Nephron progenitor cell (in vitro differentiated cells): ENCODE data around the gene ACBD6.

Source experiments
- DNase-seq: peaks from one replicate; pipeline ENCODE4 v3.0.0; 2021
- H3K27ac Mint-ChIP-seq: 2 replicates; pipeline ENCODE4 v1.8.0; 2021; ENCODE audit warnings: mild to moderate bottlenecking, moderate library complexity, mixed read lengths
- H3K27me3 Mint-ChIP-seq: 2 replicates; pipeline ENCODE4 v1.8.0; 2021; ENCODE audit warnings: mild to moderate bottlenecking, low read depth, mixed read lengths; ENCODE audit not compliant: poor library complexity
- H3K36me3 Mint-ChIP-seq: 2 replicates; pipeline ENCODE4 v1.8.0; 2021; ENCODE audit warnings: low read depth, mixed read lengths
- H3K4me1 Mint-ChIP-seq: 2 replicates; pipeline ENCODE4 v1.8.0; 2021; ENCODE audit warnings: mixed read lengths
- H3K4me3 Mint-ChIP-seq: 2 replicates; pipeline ENCODE4 v1.8.0; 2021; ENCODE audit warnings: mild to moderate bottlenecking, moderate library complexity, mixed read lengths
- H3K9me3 Mint-ChIP-seq: 2 replicates; pipeline ENCODE4 v1.8.0; 2021; ENCODE audit warnings: mild to moderate bottlenecking, moderate library complexity, mixed read lengths
- TF ChIP-seq, protein P1 (sequence below): fragments of 200-600 bp; sonication (generic); IDR thresholded peaks from 2 replicates; pipeline ENCODE4 v1.5.0; 2021; ENCODE audit warnings: antibody characterized with exemption

Gene ACBD6

GRCh38 chr1:180458807-180459206 lies 43.6 kb downstream of the ACBD6 start:
- H3K27ac Mint-ChIP-seq: no peak overlapping the region
- H3K36me3 Mint-ChIP-seq: peaks cover 86% of the 10 kb centered on the region

DNA sequence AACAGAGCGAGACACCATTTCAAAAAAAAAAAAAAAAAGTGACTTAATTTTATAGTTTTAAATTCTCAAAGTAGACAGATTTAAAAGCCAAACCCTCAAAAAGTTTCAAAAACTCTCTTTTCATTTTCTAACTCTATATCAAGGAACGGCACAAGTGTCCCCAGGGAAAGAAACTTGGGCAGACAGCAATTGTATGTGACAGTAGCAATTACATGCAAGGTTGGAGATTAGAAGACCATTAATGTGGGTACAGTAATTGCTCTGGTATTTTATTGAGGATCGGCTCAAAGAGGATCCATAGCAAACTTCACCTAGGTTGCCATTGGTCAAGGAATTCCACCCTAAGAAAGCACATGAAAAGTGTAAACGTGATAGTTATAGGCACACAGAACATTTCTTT lies 46.2 kb downstream of the ACBD6 start:
- TF ChIP-seq, protein P1, sequence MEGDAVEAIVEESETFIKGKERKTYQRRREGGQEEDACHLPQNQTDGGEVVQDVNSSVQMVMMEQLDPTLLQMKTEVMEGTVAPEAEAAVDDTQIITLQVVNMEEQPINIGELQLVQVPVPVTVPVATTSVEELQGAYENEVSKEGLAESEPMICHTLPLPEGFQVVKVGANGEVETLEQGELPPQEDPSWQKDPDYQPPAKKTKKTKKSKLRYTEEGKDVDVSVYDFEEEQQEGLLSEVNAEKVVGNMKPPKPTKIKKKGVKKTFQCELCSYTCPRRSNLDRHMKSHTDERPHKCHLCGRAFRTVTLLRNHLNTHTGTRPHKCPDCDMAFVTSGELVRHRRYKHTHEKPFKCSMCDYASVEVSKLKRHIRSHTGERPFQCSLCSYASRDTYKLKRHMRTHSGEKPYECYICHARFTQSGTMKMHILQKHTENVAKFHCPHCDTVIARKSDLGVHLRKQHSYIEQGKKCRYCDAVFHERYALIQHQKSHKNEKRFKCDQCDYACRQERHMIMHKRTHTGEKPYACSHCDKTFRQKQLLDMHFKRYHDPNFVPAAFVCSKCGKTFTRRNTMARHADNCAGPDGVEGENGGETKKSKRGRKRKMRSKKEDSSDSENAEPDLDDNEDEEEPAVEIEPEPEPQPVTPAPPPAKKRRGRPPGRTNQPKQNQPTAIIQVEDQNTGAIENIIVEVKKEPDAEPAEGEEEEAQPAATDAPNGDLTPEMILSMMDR: no peak
- no peak for DNase-seq
- Mint-ChIP-seq H3K27me3 (no peaks in the 10 kb centered on the region), H3K4me3 (no peak overlapping the region), H3K4me1 (no peaks in the 10 kb centered on the region), H3K27ac (no peak overlapping the region), H3K36me3 (peaks cover 86% of the 10 kb centered on the region), H3K9me3 (peaks cover 49% of the 10 kb centered on the region)

More at GRCh38 chr1:180458807-180459206, 43.6 kb downstream of the ACBD6 start:
- Mint-ChIP-seq H3K9me3 (peaks cover 49% of the 10 kb centered on the region), H3K4me1 (no peaks in the 10 kb centered on the region), H3K27me3 (no peaks in the 10 kb centered on the region), H3K4me3 (no peak overlapping the region)
- no peak for DNase-seq
- TF ChIP-seq, protein P1: no peak

DNA sequence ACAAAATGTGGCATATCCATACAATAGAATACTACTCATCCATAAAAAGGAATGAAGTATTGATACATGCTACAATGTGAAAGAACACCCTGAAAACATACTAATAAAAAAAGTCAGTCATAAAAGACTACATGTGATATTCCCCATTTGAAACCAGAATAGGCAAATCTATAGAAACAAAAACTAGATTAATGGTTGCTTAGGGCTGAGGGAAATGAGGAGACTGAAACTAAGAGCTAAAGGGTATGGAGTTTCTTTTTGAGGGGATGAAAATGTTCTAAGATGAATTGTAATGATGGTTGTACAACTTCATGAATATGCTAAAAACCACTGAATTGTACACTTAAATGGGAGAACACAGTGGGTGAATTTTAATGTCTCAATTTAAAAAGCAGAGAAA lies 50.9 kb downstream of the ACBD6 start:
- no peak for DNase-seq
- Mint-ChIP-seq H3K36me3 (peaks cover 62% of the 10 kb centered on the region), H3K4me1 (no peaks in the 10 kb centered on the region), H3K9me3 (peaks cover 53% of the 10 kb centered on the region), H3K27ac (no peak overlapping the region), H3K4me3 (no peak overlapping the region), H3K27me3 (no peaks in the 10 kb centered on the region)
- TF ChIP-seq, protein P1: no peak

GRCh38 chr1:180444522-180444921 lies 57.9 kb downstream of the ACBD6 start:
- H3K4me3 Mint-ChIP-seq: no peak overlapping the region
- TF ChIP-seq, protein P1: no peak
- H3K4me1 Mint-ChIP-seq: no peaks in the 10 kb centered on the region
- peaks cover 40% of the 10 kb centered on the region for H3K9me3 Mint-ChIP-seq
- peaks cover 42% of the 10 kb centered on the region for H3K36me3 Mint-ChIP-seq
- no peak overlapping the region for H3K27ac Mint-ChIP-seq
- DNase-seq: no peak
- H3K27me3 Mint-ChIP-seq: no peaks in the 10 kb centered on the region

DNA sequence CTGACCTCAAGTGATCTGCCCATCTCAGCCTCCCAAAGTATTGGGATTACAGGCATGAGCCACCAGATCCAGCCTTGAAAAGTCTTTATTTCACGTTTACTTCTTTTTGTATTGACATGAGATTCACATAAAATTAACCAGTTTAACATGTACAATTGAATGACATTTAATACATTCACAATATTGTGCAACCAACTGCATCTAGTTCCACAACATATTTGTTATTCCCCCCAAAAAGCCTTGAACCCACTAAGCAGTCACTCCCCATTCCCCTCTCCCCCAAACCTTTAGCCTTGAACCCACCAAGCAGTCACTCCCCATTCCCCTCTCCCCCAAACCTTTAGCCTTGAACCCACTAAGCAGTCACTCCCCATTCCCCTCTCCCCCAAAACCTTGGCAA lies 62.0 kb downstream of the ACBD6 start:
- peaks cover 68% of the 10 kb centered on the region for H3K9me3 Mint-ChIP-seq
- no peaks in the 10 kb centered on the region for H3K27me3 Mint-ChIP-seq
- H3K27ac Mint-ChIP-seq: no peak overlapping the region
- no peak overlapping the region for H3K4me3 Mint-ChIP-seq
- no peak for DNase-seq
- TF ChIP-seq, protein P1: no peak
- H3K36me3 Mint-ChIP-seq: peaks cover 83% of the 10 kb centered on the region
- H3K4me1 Mint-ChIP-seq: no peaks in the 10 kb centered on the region

DNA sequence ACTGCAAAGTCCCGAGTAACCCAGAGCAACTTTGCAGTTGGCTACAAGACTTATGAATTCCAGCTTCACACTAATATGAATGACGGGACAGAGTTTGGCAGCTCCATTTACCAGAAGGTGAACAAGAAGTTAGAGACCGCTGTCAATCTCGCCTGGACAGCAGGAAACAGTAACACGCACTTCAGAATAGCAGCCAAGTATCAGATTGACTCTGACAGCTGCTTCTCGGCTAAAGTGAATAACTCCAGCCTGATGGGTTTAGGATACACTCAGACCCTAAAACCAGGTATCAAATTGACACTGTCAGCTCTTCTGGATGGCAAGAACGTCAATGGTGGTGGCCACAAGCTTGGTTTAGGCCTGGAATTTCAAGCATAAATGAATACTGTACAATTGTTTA lies 66.8 kb downstream of the ACBD6 start:
- no peaks in the 10 kb centered on the region for H3K4me1 Mint-ChIP-seq
- H3K27me3 Mint-ChIP-seq: peaks cover 3% of the 10 kb centered on the region
- DNase-seq: no peak
- peaks cover 43% of the 10 kb centered on the region for H3K9me3 Mint-ChIP-seq
- peaks cover 72% of the 10 kb centered on the region for H3K36me3 Mint-ChIP-seq
- no peak overlapping the region for H3K27ac Mint-ChIP-seq
- H3K4me3 Mint-ChIP-seq: no peak overlapping the region
- TF ChIP-seq, protein P1: no peak
